Stomach (tissue), 9 donors: ENCODE results near the gene PLEKHG4. TPM values are rescaled to one million over a fixed set of nuclear protein-coding genes. Genes with fewer than 3 reads are reported as not detected.
A peak's percentile ranks its signal among the peaks of the same experiment; 100 is the strongest.

ENCODE experiments used
- DNase-seq, 2 donors: peaks; one replicate each; pipeline versions ENCODE4 v3.0.0 to v3.0.0-alpha.2; 2013 to 2019
- H3K27ac ChIP-seq, 5 donors: fragments of 200-600 bp in 4 of 5; sonication (generic) in 4 of 5; one replicate each; pipeline ENCODE4 v1.5.1; 2013 to 2019; ENCODE audit warnings: mild to moderate bottlenecking in 1 of 5, moderate library complexity in 1 of 5
- H3K27me3 ChIP-seq, 3 donors: fragments of 200-600 bp; sonication (generic); one replicate each; pipeline ENCODE4 v1.5.1; 2017 to 2019; ENCODE audit warnings: mixed run types in 1 of 3
- H3K36me3 ChIP-seq, 4 donors: fragments of 200-600 bp; sonication (generic); 1 replicate in 3 of 4; 2 replicates in 1 of 4; pipeline ENCODE4 v1.5.1; 2016 to 2019
- H3K4me1 ChIP-seq, 4 donors: fragments of 200-600 bp; sonication (generic); one replicate each; pipeline ENCODE4 v1.5.1; 2016 to 2019
- H3K4me3 ChIP-seq, 4 donors: fragments of 200-600 bp; sonication (generic) in 3 of 4; one replicate each; pipeline ENCODE4 v1.5.1; 2016 to 2019; ENCODE audit warnings: mild to moderate bottlenecking in 1 of 4
- H3K9me3 ChIP-seq, 4 donors: fragments of 200-600 bp; sonication (generic); one replicate each; pipeline ENCODE4 v1.5.1; 2016 to 2019
- EP300 ChIP-seq: sonication (generic); formaldehyde crosslinking; IDR thresholded peaks from one replicate; pipeline ENCODE4 v1.6.1; 2017; ENCODE audit warnings: antibody characterized with exemption
- POLR2A ChIP-seq, 4 donors: fragments of 450-650 bp; IDR thresholded peaks; one replicate each; pipeline ENCODE4 v1.6.1; 2016; ENCODE audit warnings: antibody characterized with exemption in 4 of 4, control low read depth in 2 of 4, mild to moderate bottlenecking in 1 of 4, moderate library complexity in 1 of 4
- POLR2AphosphoS5 ChIP-seq, 3 donors: sonication (generic); formaldehyde crosslinking; IDR thresholded peaks; one replicate each; pipeline ENCODE4 v1.6.1; 2016; ENCODE audit warnings: antibody characterized with exemption in 3 of 3
- WGBS, 5 donors: extraction: QIAGEN DNeasy Blood & Tissue Kit in 3 of 5; methylation state at CpG; one replicate each; pipeline versions ENCODE4 v1.1.5 to v1.1.7; 2013 to 2018; 5-methylcytosine and 5-hydroxymethylcytosine counted together
- intact Hi-C: fragments of 100-400 bp; cut with DNase I; formaldehyde crosslinking; loops from one replicate; pipeline ENCODE4 v1.15.1; 2023; ENCODE audit warnings: low total_unique reads
- polyA plus RNA-seq, 3 donors: library from polyadenylated mRNA; stranded (reverse); fragments of 200-250 nt; gene quantifications; one replicate each; pipeline ENCODE4 v1.2.3, GENCODE V29; 2013
- total RNA-seq, 5 donors: library from RNA; depleted of rRNA; stranded (reverse); fragments of >200 nt; gene quantifications; one replicate each; pipeline versions ENCODE4 v1.1.0 to v1.2.3, GENCODE V29; 2014 to 2016
- TF ChIP-seq, protein P1 (sequence below), 7 experiments: fragments of 450-650 bp in 4 of 7; fragments of 200-600 bp in 3 of 7; sonication (generic) in 3 of 7; IDR thresholded peaks; one replicate each; pipeline ENCODE4 v1.5.1; 2016 to 2019; ENCODE audit warnings: antibody characterized with exemption in 7 of 7, control low read depth in 2 of 7, mild to moderate bottlenecking in 1 of 7
- donor health status: healthy with polysubstance abuse.
- donor health status: Bipolar disorder and iron deficiency.
- donor health status: healthy.

PLEKHG4 gene
- total and polyA plus RNA-seq, 8 donors: 2.3 to 57.1 (median 6.6) TPM

DNA sequence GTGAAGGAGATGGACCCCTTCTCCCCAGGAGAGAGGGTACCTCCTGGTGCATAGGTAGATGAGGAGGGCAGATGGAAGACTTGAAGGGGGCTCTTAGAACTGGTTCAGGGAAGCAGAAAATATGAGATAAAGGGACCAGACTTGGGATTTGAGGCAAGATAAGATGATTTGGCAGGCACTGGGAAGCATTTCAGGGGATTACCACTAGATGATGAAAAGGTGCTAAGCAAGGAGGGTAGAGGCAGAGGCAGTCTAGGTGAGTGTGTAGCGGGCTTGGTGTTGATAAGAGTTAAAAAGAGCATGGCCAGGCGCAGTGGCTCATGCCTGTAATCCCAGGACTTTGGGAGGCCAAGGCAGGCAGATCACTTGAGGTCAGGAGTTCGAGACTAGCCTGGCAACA is 16.1 kb upstream of the PLEKHG4 start:
- no peaks in the 10 kb centered on the region for H3K36me3 ChIP-seq
- H3K4me1 ChIP-seq: no peaks in the 10 kb centered on the region
- no peak overlapping the region for H3K27ac ChIP-seq
- H3K9me3 ChIP-seq: no peaks in the 10 kb centered on the region
- 72 to 84% (median 77%) methylated on average over 3 of the region's 3 CpGs for WGBS, 5 donors
- no peak overlapping the region for H3K4me3 ChIP-seq
- H3K27me3 ChIP-seq: peaks cover 0 to 26% (median 0%) of the 10 kb centered on the region in 3 donors
- no peak for DNase-seq
- intact Hi-C loops: loop anchor here (10.0 kb wide), 1 partner anchor 142 kb away; no protein-coding TSS in a partner anchor
- TF ChIP-seq POLR2A (IDR thresholded peaks at IDR 0.05) (no peak), POLR2AphosphoS5 (IDR thresholded peaks at IDR 0.05) (no peak), EP300 (no peak)
- TF ChIP-seq, protein P1, sequence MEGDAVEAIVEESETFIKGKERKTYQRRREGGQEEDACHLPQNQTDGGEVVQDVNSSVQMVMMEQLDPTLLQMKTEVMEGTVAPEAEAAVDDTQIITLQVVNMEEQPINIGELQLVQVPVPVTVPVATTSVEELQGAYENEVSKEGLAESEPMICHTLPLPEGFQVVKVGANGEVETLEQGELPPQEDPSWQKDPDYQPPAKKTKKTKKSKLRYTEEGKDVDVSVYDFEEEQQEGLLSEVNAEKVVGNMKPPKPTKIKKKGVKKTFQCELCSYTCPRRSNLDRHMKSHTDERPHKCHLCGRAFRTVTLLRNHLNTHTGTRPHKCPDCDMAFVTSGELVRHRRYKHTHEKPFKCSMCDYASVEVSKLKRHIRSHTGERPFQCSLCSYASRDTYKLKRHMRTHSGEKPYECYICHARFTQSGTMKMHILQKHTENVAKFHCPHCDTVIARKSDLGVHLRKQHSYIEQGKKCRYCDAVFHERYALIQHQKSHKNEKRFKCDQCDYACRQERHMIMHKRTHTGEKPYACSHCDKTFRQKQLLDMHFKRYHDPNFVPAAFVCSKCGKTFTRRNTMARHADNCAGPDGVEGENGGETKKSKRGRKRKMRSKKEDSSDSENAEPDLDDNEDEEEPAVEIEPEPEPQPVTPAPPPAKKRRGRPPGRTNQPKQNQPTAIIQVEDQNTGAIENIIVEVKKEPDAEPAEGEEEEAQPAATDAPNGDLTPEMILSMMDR (IDR thresholded peaks at IDR 0.05): no peak

DNA sequence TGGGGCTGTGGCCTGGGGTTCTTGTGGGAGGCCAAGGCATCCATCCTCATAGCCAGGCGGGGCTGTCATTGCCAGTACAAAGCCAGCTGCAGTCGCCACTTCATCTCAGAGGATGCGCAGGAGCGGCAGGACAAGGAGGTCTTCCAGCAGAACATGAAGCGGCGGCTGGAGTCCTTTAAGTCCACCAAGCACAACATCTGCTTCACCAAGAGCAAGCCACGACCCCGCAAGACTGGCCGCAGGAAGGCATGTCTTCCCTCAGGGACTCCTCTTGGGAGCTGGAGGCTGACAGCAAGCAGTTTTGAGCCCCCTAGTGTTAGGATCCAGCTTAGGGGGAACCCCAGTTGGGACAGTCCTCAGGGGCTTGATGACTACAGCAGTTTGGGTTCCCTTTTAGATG is 15.1 kb upstream of the PLEKHG4 start:
- no peaks in the 10 kb centered on the region for H3K4me1 ChIP-seq
- no peaks in the 10 kb centered on the region for H3K36me3 ChIP-seq
- H3K27ac ChIP-seq: no peak overlapping the region
- no peak for TF ChIP-seq POLR2AphosphoS5 (IDR thresholded peaks at IDR 0.05)
- H3K27me3 ChIP-seq: peaks cover 0 to 26% (median 0%) of the 10 kb centered on the region in 3 donors
- no peak overlapping the region for H3K4me3 ChIP-seq
- no peaks in the 10 kb centered on the region for H3K9me3 ChIP-seq
- intact Hi-C loops: loop anchor here (10.0 kb wide), 1 partner anchor 141 kb away; no protein-coding TSS in a partner anchor
- no peak for DNase-seq
- 74 to 86% (median 85%) methylated on average over 9 of the region's 9 CpGs for WGBS, 5 donors

DNA sequence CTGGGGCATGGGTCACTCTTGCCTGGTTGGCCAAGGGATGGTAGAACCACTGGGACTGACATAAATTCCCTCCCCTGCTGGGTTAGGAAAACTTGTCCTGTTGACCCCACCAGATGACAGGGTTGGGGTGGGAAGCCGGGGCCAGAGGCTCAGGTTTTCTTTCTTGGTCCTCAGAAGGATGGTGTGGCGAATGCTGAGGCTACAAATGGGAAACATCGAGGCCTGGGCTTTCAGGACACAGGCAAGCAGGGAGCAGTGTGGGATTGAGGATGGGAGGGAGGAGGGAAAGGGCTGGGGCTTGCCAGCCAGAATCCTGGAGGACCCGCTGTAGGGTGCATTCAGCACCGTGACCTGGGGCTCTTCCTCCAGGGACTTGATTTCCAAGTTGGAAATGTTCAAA is 14.5 kb upstream of the PLEKHG4 start:
- Histone ChIP-seq H3K4me3 (no peak overlapping the region), H3K27ac (no peak overlapping the region), H3K36me3 (no peaks in the 10 kb centered on the region), H3K27me3 (peaks cover 0 to 29% (median 0%) of the 10 kb centered on the region in 3 donors), H3K9me3 (no peaks in the 10 kb centered on the region), H3K4me1 (peaks cover 0 to 6% (median 0%) of the 10 kb centered on the region in 4 donors)
- intact Hi-C loops: loop anchor here (10.0 kb wide), 1 partner anchor 140 kb away; no protein-coding TSS in a partner anchor
- TF ChIP-seq, protein P1 (IDR thresholded peaks at IDR 0.05): no peak
- TF ChIP-seq POLR2AphosphoS5 (IDR thresholded peaks at IDR 0.05) (no peak), POLR2A (IDR thresholded peaks at IDR 0.05) (no peak), EP300 (no peak)
- 84 to 91% (median 89%) methylated on average over 5 of the region's 5 CpGs for WGBS, 5 donors
- no peak for DNase-seq

DNA sequence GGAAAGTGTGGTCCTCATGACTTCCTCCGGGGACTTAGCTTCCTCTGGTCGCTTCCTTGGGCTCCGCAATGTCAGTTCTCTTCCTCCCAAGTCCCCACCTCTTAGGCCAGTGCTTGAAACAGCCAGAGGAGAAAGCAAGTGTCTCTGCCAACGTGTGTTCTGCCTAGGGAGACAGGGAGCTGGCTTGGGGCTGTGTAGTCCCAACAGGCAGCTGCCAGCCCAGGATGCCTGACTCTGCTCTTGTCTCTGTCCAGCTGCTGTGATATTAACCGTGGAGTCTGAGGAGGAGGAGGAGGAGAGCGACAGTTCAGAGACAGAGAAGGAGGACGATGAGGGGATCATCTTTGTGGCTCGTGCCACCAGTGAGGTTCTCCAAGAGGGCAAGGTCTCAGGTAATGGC is 13.5 kb upstream of the PLEKHG4 start:
- WGBS, 5 donors: 66 to 76% (median 72%) methylated on average over 8 of the region's 8 CpGs
- TF ChIP-seq, protein P1 (IDR thresholded peaks at IDR 0.05): no peak
- TF ChIP-seq POLR2A (IDR thresholded peaks at IDR 0.05): no peak
- no peak for TF ChIP-seq POLR2AphosphoS5 (IDR thresholded peaks at IDR 0.05)
- TF ChIP-seq EP300: no peak
- H3K9me3 ChIP-seq: no peaks in the 10 kb centered on the region
- no peak for DNase-seq
- H3K4me1 ChIP-seq: peaks cover 0 to 8% (median 0%) of the 10 kb centered on the region in 4 donors
- H3K36me3 ChIP-seq: no peaks in the 10 kb centered on the region
- peaks cover 0 to 31% (median 0%) of the 10 kb centered on the region in 3 donors for H3K27me3 ChIP-seq
- H3K27ac ChIP-seq: no peak overlapping the region
- H3K4me3 ChIP-seq: no peak overlapping the region
- intact Hi-C loops: loop anchor here (10.0 kb wide), 1 partner anchor 139 kb away; no protein-coding TSS in a partner anchor

DNA sequence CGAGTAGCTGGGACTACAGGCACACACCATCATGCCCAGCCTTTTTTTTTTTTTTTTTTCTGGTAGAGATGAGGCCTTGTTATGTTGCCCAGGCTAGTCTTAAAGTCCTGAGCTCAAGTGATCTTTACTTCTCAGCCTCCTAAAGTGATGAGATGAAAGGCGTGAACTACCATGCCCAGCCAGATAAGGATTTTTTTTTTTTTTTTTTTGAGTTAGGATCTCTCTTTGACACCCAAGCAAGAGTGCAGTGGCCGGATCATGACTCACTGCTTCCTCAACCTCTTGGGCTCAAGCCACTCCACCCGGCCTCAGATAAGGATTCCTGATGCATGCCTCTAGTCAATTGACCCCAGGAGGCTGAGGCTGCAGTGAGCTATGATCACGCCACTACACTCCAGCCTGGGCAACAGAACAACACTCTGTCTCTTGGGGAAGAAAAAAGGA is 11.2 kb upstream of the PLEKHG4 start:
- H3K4me1 ChIP-seq: peaks cover 0 to 8% (median 0%) of the 10 kb centered on the region in 4 donors
- H3K27ac ChIP-seq: no peak overlapping the region
- intact Hi-C loops: loop anchor here (10.0 kb wide), 1 partner anchor 137 kb away; no protein-coding TSS in a partner anchor
- 26 to 43% (median 42%) methylated on average over 5 of the region's 5 CpGs for WGBS, 5 donors
- TF ChIP-seq, protein P1 (IDR thresholded peaks at IDR 0.05): no peak
- peak in 1 of 3 donors; percentile 37 for TF ChIP-seq POLR2AphosphoS5 (IDR thresholded peaks at IDR 0.05)
- no peak overlapping the region for H3K4me3 ChIP-seq
- DNase-seq: peak; percentile 63 to 65
- H3K27me3 ChIP-seq: peaks cover 0 to 31% (median 0%) of the 10 kb centered on the region in 3 donors
- H3K36me3 ChIP-seq: no peaks in the 10 kb centered on the region
- no peaks in the 10 kb centered on the region for H3K9me3 ChIP-seq
